PC-3 (cell line): Measurements from ENCODE around the gene ATF7. TPM values are rescaled to one million over a fixed set of nuclear protein-coding genes. Genes with fewer than 3 reads are reported as not detected.
"Not testable (repeated sequence)": the region's sequence is repeated elsewhere in the genome, so short reads cannot be mapped to it uniquely, and the experiment has no call there.

Experiments used
- ATAC-seq: fragments of 200-7000 bp; cut with Tn5 transposase; 2 replicates; pipeline ENCODE4 v1.9.1; 2020; ENCODE audit warnings: mild to moderate bottlenecking, moderate library complexity
- BruUV-seq: library from RNA; stranded (reverse); fragments of 400-500 nt; replicated peaks from 2 replicates; lab custom pipeline; 2021; lab: Mats Ljungman, UMichigan
- CTCF ChIA-PET: fragments of 300-600 bp; sonication (Branson Sonifier 250); formaldehyde crosslinking; loops from one replicate; lab custom pipeline; 2022; ENCODE audit warnings: antibody characterized with exemption; lab: Charles Lee
- POLR2A ChIA-PET: fragments of 300-600 bp; sonication (Branson Sonifier 250); formaldehyde crosslinking; loops from one replicate; lab custom pipeline; 2022; ENCODE audit warnings: antibody characterized with exemption; ENCODE audit not compliant: unreplicated experiment; lab: Charles Lee
- DNase-seq: peaks from one replicate; pipeline ENCODE4 v3.0.0-alpha.2; 2015
- H2AFZ ChIP-seq: fragments of 300-600 bp; sonication (generic); 2 replicates; pipeline ENCODE4 v1.6.0; 2016; ENCODE audit warnings: antibody characterized with exemption, low read length
- H3F3A ChIP-seq: fragments of 300-600 bp; sonication (generic); one replicate; pipeline ENCODE4 v1.6.0; 2017; ENCODE audit warnings: antibody characterized with exemption, low read length, control low read depth, mild to moderate bottlenecking; ENCODE audit not compliant: unreplicated experiment
- H3K27ac ChIP-seq: fragments of 300-600 bp; sonication (generic); 2 replicates; pipeline ENCODE4 v1.5.1; 2016; ENCODE audit warnings: mild to moderate bottlenecking, low read length
- H3K27me3 ChIP-seq: fragments of 300-600 bp; sonication (generic); 2 replicates; pipeline ENCODE4 v1.6.1; 2016; ENCODE audit warnings: low read length, mixed read lengths
- H3K36me3 ChIP-seq: fragments of 300-600 bp; sonication (generic); 2 replicates; pipeline ENCODE4 v1.6.1; 2016; ENCODE audit warnings: low read depth, mixed run types, low read length, mixed read lengths
- H3K4me1 ChIP-seq: fragments of 300-600 bp; sonication (generic); 2 replicates; pipeline ENCODE4 v1.5.1; 2016; ENCODE audit warnings: low read length; ENCODE audit not compliant: insufficient read depth
- H3K4me2 ChIP-seq: fragments of 300-600 bp; sonication (generic); 2 replicates; pipeline ENCODE4 v1.6.0; 2016; ENCODE audit warnings: low read length
- H3K4me3 ChIP-seq: fragments of 300-600 bp; sonication (generic); 2 replicates; pipeline ENCODE4 v1.5.1; 2016; ENCODE audit warnings: mild to moderate bottlenecking, low read length, mixed read lengths
- H3K79me2 ChIP-seq: fragments of 300-600 bp; sonication (generic); 2 replicates; pipeline ENCODE4 v1.6.1; 2017; ENCODE audit warnings: low read length, mixed read lengths
- H3K9ac ChIP-seq: fragments of 300-600 bp; sonication (generic); 2 replicates; pipeline ENCODE4 v1.6.0; 2016; ENCODE audit warnings: mild to moderate bottlenecking, low read length
- H3K9me2 ChIP-seq: fragments of 300-600 bp; sonication (generic); replicated peaks from 2 replicates; pipeline ENCODE4 v1.6.1; 2016; ENCODE audit warnings: mixed run types, low read length, mixed read lengths
- H3K9me3 ChIP-seq: fragments of 300-600 bp; sonication (generic); 2 replicates; pipeline ENCODE4 v1.6.1; 2016; ENCODE audit warnings: low read length, mixed read lengths
- H4K20me1 ChIP-seq: fragments of 300-600 bp; sonication (generic); 2 replicates; pipeline ENCODE4 v1.6.1; 2016; ENCODE audit warnings: low read length, mixed read lengths
- CTCF ChIP-seq: fragments of 300-600 bp; sonication (generic); conservative IDR thresholded peaks from 2 replicates; pipeline ENCODE4 v1.5.1; 2017; ENCODE audit warnings: antibody characterized with exemption, low read depth, mild to moderate bottlenecking, low read length
- EZH2 ChIP-seq: fragments of 300-600 bp; sonication (generic); IDR thresholded peaks from one replicate; pipeline ENCODE4 v1.6.1; 2017; ENCODE audit warnings: antibody characterized with exemption, mild to moderate bottlenecking, low read length; ENCODE audit not compliant: unreplicated experiment
- EZH2phosphoT487 ChIP-seq: fragments of 300-600 bp; sonication (generic); IDR thresholded peaks from 2 replicates; pipeline ENCODE4 v1.6.1; 2018; ENCODE audit warnings: mild to moderate bottlenecking, antibody characterized with exemption, low read length, borderline replicate concordance
- intact Hi-C: fragments of 100-400 bp; cut with micrococcal nuclease; formaldehyde crosslinking; loops from 2 replicates; pipeline ENCODE4 v1.9.0; 2023
- total RNA-seq: library from RNA; depleted of rRNA; stranded (reverse); fragments of >200 nt; gene quantifications from 2 replicates; pipeline ENCODE4 v1.2.3, GENCODE V29; 2014

Gene ATF7
- total RNA-seq, 1 experiment from 2014 or later = 7.9 TPM

DNA sequence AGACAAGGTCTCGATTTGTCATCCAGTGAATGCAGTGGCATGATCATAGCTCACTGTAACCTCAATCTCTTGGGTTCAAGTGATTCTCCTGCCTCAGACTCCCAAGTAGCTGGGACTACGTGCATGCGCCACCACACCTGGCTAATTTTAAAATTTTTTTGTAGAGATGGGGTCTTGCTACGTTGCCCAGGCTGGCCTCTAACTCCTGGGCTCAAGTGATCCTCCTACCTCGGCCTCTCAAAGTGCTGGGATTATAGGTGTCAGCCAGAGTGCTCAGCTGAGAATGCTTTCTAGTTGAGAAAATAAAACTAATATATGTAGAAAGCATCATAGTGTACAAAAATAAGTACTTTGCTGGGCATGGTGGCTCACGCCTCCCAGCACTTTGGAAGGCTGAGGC, 77.8 kb downstream of the ATF7 start:
- H3K9me2 ChIP-seq, BruUV-seq, H3K27ac ChIP-seq, H3K27me3 ChIP-seq, H4K20me1 ChIP-seq, DNase-seq, H3K79me2 ChIP-seq, H3K4me2 ChIP-seq, H3K36me3 ChIP-seq, CTCF ChIA-PET, H3F3A ChIP-seq, H3K9ac ChIP-seq, ATAC-seq, H3K4me3 ChIP-seq, POLR2A ChIA-PET, H3K9me3 ChIP-seq, H2AFZ ChIP-seq, intact Hi-C loops: not testable (repeated sequence)
- H3K4me1 ChIP-seq = peaks cover 11% of the 10 kb centered on the region

DNA sequence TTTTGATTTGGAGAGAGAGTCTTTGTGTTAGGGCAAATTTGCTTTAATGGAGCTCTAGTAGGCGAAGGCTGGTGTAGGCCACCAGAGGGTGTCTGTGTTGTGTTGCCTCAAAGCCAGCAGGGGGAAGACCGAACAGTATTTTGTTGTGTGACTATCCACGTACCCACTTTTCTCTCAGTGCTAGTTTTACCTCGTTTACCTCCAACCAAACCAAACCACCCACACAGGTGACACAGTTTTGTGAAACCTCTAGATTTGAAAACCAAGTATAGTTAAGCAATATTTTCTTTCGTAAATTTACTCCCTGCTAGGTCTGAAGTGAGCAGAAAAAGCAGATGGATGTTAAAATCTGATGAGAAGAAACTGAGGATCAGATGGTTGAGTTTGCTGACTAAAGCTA, 82.6 kb downstream of the ATF7 start:
- H3K36me3 ChIP-seq = peaks cover 19% of the 10 kb centered on the region
- H2AFZ ChIP-seq = no peak overlapping the region
- H3K79me2 ChIP-seq = no peaks in the 10 kb centered on the region
- no peaks in the 10 kb centered on the region for H3K9me2 ChIP-seq
- CTCF ChIA-PET = interaction anchor here (0.6 to 1.7 kb wide), 10 partner anchors 18 to 203 kb away, joined by 3 to 15 read pairs (median 4); partner anchors contain the start of gene ATP5MC2
- H3K27ac ChIP-seq = no peak overlapping the region
- intact Hi-C loops = loop anchor here (1.0 to 5.0 kb wide), 3 partner anchors 49 to 133 kb away; partner anchors contain the start of gene ATP5MC2
- peaks cover 5% of the 10 kb centered on the region for H3F3A ChIP-seq
- ATAC-seq (peak; percentile 89), DNase-seq (peak; percentile 69)
- no peaks in the 10 kb centered on the region for H3K9me3 ChIP-seq
- no peaks in the 10 kb centered on the region for H3K27me3 ChIP-seq
- H3K4me3 ChIP-seq = no peak overlapping the region
- no peaks in the 10 kb centered on the region for H4K20me1 ChIP-seq
- no peak overlapping the region for H3K4me2 ChIP-seq
- POLR2A ChIA-PET = interaction anchor here (0.6 kb wide), 1 partner anchor 132 kb away, joined by 3 read pairs; the partner anchor contains the start of gene ATP5MC2
- 0 out of 2 replicates have a peak overlapping the region, but pooled peaks have one; percentile 1 for H3K9ac ChIP-seq
- TF ChIP-seq CTCF (peak; percentile 94), EZH2 (no peak)
- peaks cover 7% of the 10 kb centered on the region for H3K4me1 ChIP-seq
- BruUV-seq = no TSS peak

GRCh38 chr12:53539526-53539925, 86.7 kb downstream of the ATF7 start:
- H3K4me1 ChIP-seq = peaks cover 19% of the 10 kb centered on the region
- BruUV-seq = no TSS peak
- no peak overlapping the region for H3K9ac ChIP-seq
- intact Hi-C loops = no loop called here
- peaks cover 35% of the 10 kb centered on the region for H3K36me3 ChIP-seq
- H4K20me1 ChIP-seq = no peaks in the 10 kb centered on the region
- H3K27me3 ChIP-seq = no peaks in the 10 kb centered on the region
- H2AFZ ChIP-seq = no peak overlapping the region
- H3K4me3 ChIP-seq = no peak overlapping the region
- DNase-seq (no peak), ATAC-seq (no peak)
- POLR2A ChIA-PET = no interaction called here
- no peaks in the 10 kb centered on the region for H3K79me2 ChIP-seq
- no peaks in the 10 kb centered on the region for H3K9me3 ChIP-seq
- H3K4me2 ChIP-seq = no peak overlapping the region
- H3K9me2 ChIP-seq = no peaks in the 10 kb centered on the region
- no peak for TF ChIP-seq CTCF
- no peak for TF ChIP-seq EZH2
- TF ChIP-seq EZH2phosphoT487 = no peak
- CTCF ChIA-PET = interaction anchor here (0.6 kb wide), 1 partner anchor 452 kb away, joined by 12 read pairs; no protein-coding TSS in a partner anchor
- no peak overlapping the region for H3K27ac ChIP-seq
- peaks cover 8% of the 10 kb centered on the region for H3F3A ChIP-seq
